ENCODE measurements around the gene AGER.

Gene AGER

GRCh38 chr6:32131439-32131948 lies 52.6 kb downstream of the AGER start:
- Histone ChIP-seq H3K27me3 (peaks cover 48% of the 10 kb centered on the region), H3K36me3 (peaks cover 4% of the 10 kb centered on the region), H3K27ac (no peak overlapping the region), H3K4me3 (ENCODE audit: low read depth in 1 of 2, low read length in 1 of 2) (no peak overlapping the region), H3K9me3 (no peaks in the 10 kb centered on the region), H3K4me1 (ENCODE audit: control insufficient read depth in 1 of 2, insufficient read depth in 1 of 2, low read depth in 1 of 2, low read length in 1 of 2) (peaks cover 27 to 35% of the 10 kb centered on the region in 2 experiments)
- no peak for TF ChIP-seq CTCF (IDR thresholded peaks at IDR 0.05)

Measured in neutrophil (primary cell).